IMR-90 (cell line): ENCODE measurements around the gene SYNC. TPM values are rescaled to one million over a fixed set of nuclear protein-coding genes. Genes with fewer than 3 reads are reported as not detected.

ENCODE experiments used
- ATAC-seq: fragments of 200-7000 bp; cut with Tn5 transposase; 2 replicates; pipeline ENCODE4 v1.9.1; 2020; ENCODE audit warnings: low read depth, mild to moderate bottlenecking, moderate library complexity
- BruUV-seq: library from RNA; stranded (reverse); fragments of 400-500 nt; replicated peaks from 2 replicates; lab custom pipeline; 2021; lab: Mats Ljungman, UMichigan
- CTCF ChIA-PET: fragments of 300-600 bp; formaldehyde crosslinking; extraction: SDS; loops from one replicate; lab custom pipeline; 2021; ENCODE audit warnings: antibody characterized with exemption; lab: Yijun Ruan, JAX
- POLR2A ChIA-PET: fragments of 300-600 bp; sonication (Branson Sonifier 250); formaldehyde crosslinking; loops from one replicate; lab custom pipeline; 2022; ENCODE audit warnings: antibody characterized with exemption; ENCODE audit not compliant: unreplicated experiment; lab: Charles Lee
- DNase-seq: peaks from one replicate; pipeline ENCODE4 v3.0.0; 2013
- H2AFZ ChIP-seq: replicated peaks from 2 replicates; pipeline ENCODE3; 2013; ENCODE audit warnings: low read length, mild to moderate bottlenecking; ENCODE audit not compliant: poor library complexity
- H2AK5ac ChIP-seq: 2 replicates; pipeline ENCODE4 v1.6.1; 2013; ENCODE audit warnings: low read depth, low read length, inconsistent platforms
- H2AK9ac ChIP-seq: replicated peaks from 2 replicates; pipeline ENCODE3; 2013; ENCODE audit warnings: mild to moderate bottlenecking, low read depth, low read length, moderate library complexity; ENCODE audit not compliant: poor library complexity
- H2BK120ac ChIP-seq: 2 replicates; pipeline ENCODE4 v1.6.1; 2013; ENCODE audit warnings: low read depth, low read length, inconsistent platforms
- H2BK15ac ChIP-seq: 3 replicates; pipeline ENCODE4 v1.6.1; 2013; ENCODE audit warnings: low read depth, low read length, inconsistent platforms
- H2BK20ac ChIP-seq: 2 replicates; pipeline ENCODE4 v1.6.1; 2013; ENCODE audit warnings: low read depth, mild to moderate bottlenecking, inconsistent platforms, low read length, moderate library complexity
- H2BK5ac ChIP-seq: 2 replicates; pipeline ENCODE4 v1.6.1; 2013; ENCODE audit warnings: mild to moderate bottlenecking, low read depth, low read length, inconsistent platforms; ENCODE audit not compliant: poor library complexity, severe bottlenecking
- H3K14ac ChIP-seq: replicated peaks from 2 replicates; pipeline ENCODE4 v1.6.1; 2013; ENCODE audit warnings: low read depth, low read length, inconsistent platforms
- H3K18ac ChIP-seq: 2 replicates; pipeline ENCODE4 v1.6.1; 2013; ENCODE audit warnings: low read depth, low read length, control low read depth
- H3K23ac ChIP-seq: 2 replicates; pipeline ENCODE4 v1.6.1; 2013; ENCODE audit warnings: low read depth, low read length, inconsistent platforms
- H3K27ac ChIP-seq: 2 replicates; pipeline ENCODE4 v1.5.1; 2013; ENCODE audit warnings: mild to moderate bottlenecking, control low read depth, low read length; ENCODE audit not compliant: insufficient read depth
- H3K27me3 ChIP-seq: 2 replicates; pipeline ENCODE4 v1.6.1; 2013; ENCODE audit warnings: low read length; ENCODE audit not compliant: control insufficient read depth, insufficient read depth
- H3K36me3 ChIP-seq: 2 replicates; pipeline ENCODE4 v1.6.1; 2013; ENCODE audit warnings: low read length, mixed read lengths; ENCODE audit not compliant: control insufficient read depth, insufficient read depth
- H3K4ac ChIP-seq: 2 replicates; pipeline ENCODE4 v1.6.1; 2013; ENCODE audit warnings: low read depth, low read length, inconsistent platforms
- H3K4me1 ChIP-seq: 2 replicates; pipeline ENCODE4 v1.6.1; 2013; ENCODE audit warnings: low read length, mixed read lengths; ENCODE audit not compliant: control insufficient read depth, insufficient read depth
- H3K4me2 ChIP-seq: 2 replicates; pipeline ENCODE4 v1.6.1; 2013; ENCODE audit warnings: low read depth, mild to moderate bottlenecking, control low read depth, low read length, moderate library complexity
- H3K4me3 ChIP-seq: 2 replicates; pipeline ENCODE4 v1.5.1; 2013; ENCODE audit warnings: low read depth, mild to moderate bottlenecking, control low read depth, low read length, moderate library complexity; ENCODE audit not compliant: insufficient read depth
- H3K56ac ChIP-seq: 2 replicates; pipeline ENCODE4 v1.6.1; 2013; ENCODE audit warnings: low read length, inconsistent platforms; ENCODE audit not compliant: insufficient read depth; ENCODE audit errors: extremely low read depth
- H3K79me1 ChIP-seq, 2 experiments: 2 replicates each; pipeline ENCODE4 v1.6.1; 2013; ENCODE audit warnings: low read length in 2 of 2, inconsistent platforms in 1 of 2, low read depth in 1 of 2
- H3K9ac ChIP-seq: 2 replicates; pipeline ENCODE4 v1.6.1; 2013; ENCODE audit warnings: low read depth, low read length, control low read depth
- H3K9me1 ChIP-seq: 2 replicates; pipeline ENCODE4 v1.6.1; 2013; ENCODE audit warnings: low read length, inconsistent platforms; ENCODE audit not compliant: insufficient read depth
- H3K9me3 ChIP-seq: 2 replicates; pipeline ENCODE4 v1.6.1; 2013; ENCODE audit warnings: low read length; ENCODE audit not compliant: control insufficient read depth, insufficient read depth
- H4K20me1 ChIP-seq: 2 replicates; pipeline ENCODE4 v1.6.1; 2013; ENCODE audit warnings: low read length, inconsistent platforms; ENCODE audit not compliant: insufficient read depth
- H4K5ac ChIP-seq: 2 replicates; pipeline ENCODE4 v1.6.1; 2013; ENCODE audit warnings: mild to moderate bottlenecking, low read depth, low read length, control low read depth
- H4K8ac ChIP-seq, 2 experiments: 2 replicates each; pipeline ENCODE4 v1.6.1; 2013; ENCODE audit warnings: low read depth in 2 of 2, low read length in 2 of 2, control low read depth in 1 of 2, inconsistent platforms in 1 of 2
- H4K91ac ChIP-seq: 2 replicates; pipeline ENCODE4 v1.6.1; 2013; ENCODE audit warnings: low read depth, low read length, inconsistent platforms; ENCODE audit not compliant: insufficient read depth
- BHLHE40 ChIP-seq: fragments of 150-350 bp; IDR thresholded peaks from 2 replicates; pipeline ENCODE4 v1.6.1; 2016; ENCODE audit warnings: mild to moderate bottlenecking, low read depth, low read length
- CEBPB ChIP-seq: IDR thresholded peaks from 2 replicates; pipeline ENCODE4 v1.6.1; 2012; ENCODE audit warnings: low read depth, low read length, improper control_type of control experiment
- CHD1 ChIP-seq: IDR thresholded peaks from 2 replicates; pipeline ENCODE4 v1.6.1; 2012; ENCODE audit warnings: low read depth, low read length, improper control_type of control experiment
- FOS ChIP-seq: fragments of 150-350 bp; IDR thresholded peaks from 2 replicates; pipeline ENCODE4 v1.6.1; 2016; ENCODE audit warnings: low read depth, low read length
- MAFK ChIP-seq: IDR thresholded peaks from 2 replicates; pipeline ENCODE4 v1.6.1; 2012; ENCODE audit warnings: low read depth, low read length, improper control_type of control experiment
- MAZ ChIP-seq: IDR thresholded peaks from 2 replicates; pipeline ENCODE4 v1.6.1; 2012; ENCODE audit warnings: low read depth, mild to moderate bottlenecking, low read length, improper control_type of control experiment, moderate library complexity, borderline replicate concordance
- MXI1 ChIP-seq: IDR thresholded peaks from 2 replicates; pipeline ENCODE4 v1.6.1; 2012; ENCODE audit warnings: low read depth, mild to moderate bottlenecking, low read length, moderate library complexity, borderline replicate concordance
- NFE2L2 ChIP-seq: fragments of 150-350 bp; IDR thresholded peaks from 2 replicates; pipeline ENCODE4 v1.6.1; 2016; ENCODE audit warnings: low read depth, mild to moderate bottlenecking, low read length
- POLR2A ChIP-seq: IDR thresholded peaks from 2 replicates; pipeline ENCODE4 v1.6.1; 2012; ENCODE audit warnings: mild to moderate bottlenecking, low read depth, low read length
- RAD21 ChIP-seq: IDR thresholded peaks from 2 replicates; pipeline ENCODE4 v1.6.1; 2012; ENCODE audit warnings: low read length, improper control_type of control experiment
- RCOR1 ChIP-seq: IDR thresholded peaks from 2 replicates; pipeline ENCODE4 v1.6.1; 2012; ENCODE audit warnings: mild to moderate bottlenecking, low read length, improper control_type of control experiment; ENCODE audit not compliant: insufficient replicate concordance
- RFX5 ChIP-seq: IDR thresholded peaks from 2 replicates; pipeline ENCODE4 v1.8.0; 2012; ENCODE audit warnings: low read depth, mild to moderate bottlenecking, low read length, moderate library complexity
- SMC3 ChIP-seq: fragments of 150-350 bp; IDR thresholded peaks from 2 replicates; pipeline ENCODE4 v1.6.1; 2016; ENCODE audit warnings: low read depth, mild to moderate bottlenecking, antibody characterized with exemption, low read length, moderate library complexity
- WGBS, 2 experiments: methylation state at CpG; one replicate each; pipeline versions ENCODE4 v1.1.5 to v1.1.7; 2013; ENCODE audit warnings: missing lambda C conversion rate in 2 of 2; ENCODE audit not compliant: insufficient read length in 1 of 2; ENCODE audit errors: extremely low coverage in 2 of 2; 5-methylcytosine and 5-hydroxymethylcytosine counted together
- dilution Hi-C: fragments of 300-500 bp; cut with HindIII; formaldehyde crosslinking; loops from one replicate; pipeline ENCODE4 v1.14.3; 2018; ENCODE audit warnings: low sequenced_read_pairs; ENCODE audit not compliant: unreplicated experiment
- in situ Hi-C: fragments of 300-500 bp; cut with MboI; formaldehyde crosslinking; loops from 3 replicates; pipeline ENCODE4 v1.14.3; 2019; ENCODE audit warnings: low sequenced_read_pairs, inconsistent platforms, mixed read lengths
- intact Hi-C: fragments of 100-400 bp; cut with micrococcal nuclease; formaldehyde crosslinking; loops from 2 replicates; pipeline ENCODE4 v1.10.0; 2022
- polyA plus RNA-seq, 3 experiments: library from polyadenylated mRNA; depleted of rRNA; stranded (reverse); fragments of >200 nt; gene quantifications; 2 replicates each; pipeline ENCODE4 v1.2.3, GENCODE V29; 2012; ENCODE audit warnings: low replicate concordance in 1 of 3
- total RNA-seq: library from RNA; depleted of rRNA; stranded (reverse); fragments of >200 nt; gene quantifications from 2 replicates; pipeline ENCODE4 v1.2.3, GENCODE V29; 2012
- TF ChIP-seq, protein P1 (sequence below): conservative IDR thresholded peaks from 2 replicates; pipeline ENCODE4 v1.5.1; 2012; ENCODE audit warnings: mild to moderate bottlenecking, low read depth, low read length, improper control_type of control experiment
- TF ChIP-seq, protein P2 (sequence below): fragments of 150-350 bp; IDR thresholded peaks from 2 replicates; pipeline ENCODE4 v1.6.1; 2016; ENCODE audit warnings: low read depth, mild to moderate bottlenecking, low read length, moderate library complexity, borderline replicate concordance
- TF ChIP-seq, protein P3 (sequence below): fragments of 150-350 bp; IDR thresholded peaks from 2 replicates; pipeline ENCODE4 v1.6.1; 2017; ENCODE audit warnings: mild to moderate bottlenecking, antibody characterized with exemption, low read length, low read depth

The SYNC gene
- total and polyA plus RNA-seq, 2 of the 4 experiments (the other 2 are of a cell fraction): 48.9 to 103 TPM

DNA sequence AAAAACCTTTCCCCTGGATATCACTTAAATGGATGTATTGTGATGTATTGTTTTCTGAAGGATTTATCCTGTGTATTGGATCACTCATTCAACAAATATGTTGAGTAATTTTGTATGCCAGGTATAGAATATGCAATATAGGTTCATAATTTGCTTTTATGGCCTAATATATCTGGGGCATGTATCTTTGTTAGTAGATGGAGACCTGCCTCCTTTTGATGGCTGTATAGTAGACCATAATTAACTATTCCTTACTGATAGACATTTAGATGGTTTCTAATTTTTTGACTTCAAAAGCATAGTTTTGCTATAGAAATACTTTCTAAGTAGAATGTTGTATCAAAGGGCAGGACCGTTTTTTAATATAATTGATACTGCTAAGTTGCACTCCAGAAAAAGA lies 43.0 kb downstream of the SYNC start:
- H2BK15ac ChIP-seq: no peak overlapping the region
- H3K4ac ChIP-seq: no peak overlapping the region
- no peak overlapping the region for H2BK20ac ChIP-seq
- TF ChIP-seq RCOR1: no peak
- TF ChIP-seq BHLHE40: no peak
- TF ChIP-seq MAFK: no peak
- TF ChIP-seq, protein P1, sequence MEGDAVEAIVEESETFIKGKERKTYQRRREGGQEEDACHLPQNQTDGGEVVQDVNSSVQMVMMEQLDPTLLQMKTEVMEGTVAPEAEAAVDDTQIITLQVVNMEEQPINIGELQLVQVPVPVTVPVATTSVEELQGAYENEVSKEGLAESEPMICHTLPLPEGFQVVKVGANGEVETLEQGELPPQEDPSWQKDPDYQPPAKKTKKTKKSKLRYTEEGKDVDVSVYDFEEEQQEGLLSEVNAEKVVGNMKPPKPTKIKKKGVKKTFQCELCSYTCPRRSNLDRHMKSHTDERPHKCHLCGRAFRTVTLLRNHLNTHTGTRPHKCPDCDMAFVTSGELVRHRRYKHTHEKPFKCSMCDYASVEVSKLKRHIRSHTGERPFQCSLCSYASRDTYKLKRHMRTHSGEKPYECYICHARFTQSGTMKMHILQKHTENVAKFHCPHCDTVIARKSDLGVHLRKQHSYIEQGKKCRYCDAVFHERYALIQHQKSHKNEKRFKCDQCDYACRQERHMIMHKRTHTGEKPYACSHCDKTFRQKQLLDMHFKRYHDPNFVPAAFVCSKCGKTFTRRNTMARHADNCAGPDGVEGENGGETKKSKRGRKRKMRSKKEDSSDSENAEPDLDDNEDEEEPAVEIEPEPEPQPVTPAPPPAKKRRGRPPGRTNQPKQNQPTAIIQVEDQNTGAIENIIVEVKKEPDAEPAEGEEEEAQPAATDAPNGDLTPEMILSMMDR: no peak
- TF ChIP-seq POLR2A: no peak
- TF ChIP-seq, protein P2, sequence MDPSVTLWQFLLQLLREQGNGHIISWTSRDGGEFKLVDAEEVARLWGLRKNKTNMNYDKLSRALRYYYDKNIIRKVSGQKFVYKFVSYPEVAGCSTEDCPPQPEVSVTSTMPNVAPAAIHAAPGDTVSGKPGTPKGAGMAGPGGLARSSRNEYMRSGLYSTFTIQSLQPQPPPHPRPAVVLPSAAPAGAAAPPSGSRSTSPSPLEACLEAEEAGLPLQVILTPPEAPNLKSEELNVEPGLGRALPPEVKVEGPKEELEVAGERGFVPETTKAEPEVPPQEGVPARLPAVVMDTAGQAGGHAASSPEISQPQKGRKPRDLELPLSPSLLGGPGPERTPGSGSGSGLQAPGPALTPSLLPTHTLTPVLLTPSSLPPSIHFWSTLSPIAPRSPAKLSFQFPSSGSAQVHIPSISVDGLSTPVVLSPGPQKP: no peak
- TF ChIP-seq MAZ: no peak
- no peak for TF ChIP-seq RFX5
- TF ChIP-seq CHD1: no peak
- no peak for TF ChIP-seq MXI1
- TF ChIP-seq NFE2L2: no peak
- TF ChIP-seq SMC3: no peak
- TF ChIP-seq RAD21: no peak
- TF ChIP-seq, protein P3, sequence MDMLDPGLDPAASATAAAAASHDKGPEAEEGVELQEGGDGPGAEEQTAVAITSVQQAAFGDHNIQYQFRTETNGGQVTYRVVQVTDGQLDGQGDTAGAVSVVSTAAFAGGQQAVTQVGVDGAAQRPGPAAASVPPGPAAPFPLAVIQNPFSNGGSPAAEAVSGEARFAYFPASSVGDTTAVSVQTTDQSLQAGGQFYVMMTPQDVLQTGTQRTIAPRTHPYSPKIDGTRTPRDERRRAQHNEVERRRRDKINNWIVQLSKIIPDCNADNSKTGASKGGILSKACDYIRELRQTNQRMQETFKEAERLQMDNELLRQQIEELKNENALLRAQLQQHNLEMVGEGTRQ: no peak
- no peak for TF ChIP-seq CEBPB
- TF ChIP-seq FOS: no peak
- no peak overlapping the region for H2BK5ac ChIP-seq
- H3K56ac ChIP-seq: no peak overlapping the region
- no peak overlapping the region for H3K23ac ChIP-seq
- no peak overlapping the region for H4K5ac ChIP-seq
- no TSS peak for BruUV-seq
- intact Hi-C loops (no loop called here), in situ Hi-C loops (no loop called here), dilution Hi-C loops (no loop called here)
- H2AK9ac ChIP-seq: no peak overlapping the region
- H3K4me2 ChIP-seq: no peak overlapping the region
- peaks cover 52% of the 10 kb centered on the region for H3K36me3 ChIP-seq
- H3K4me3 ChIP-seq: no peak overlapping the region
- H2BK120ac ChIP-seq: no peak overlapping the region
- peaks cover 21 to 39% of the 10 kb centered on the region in 2 experiments for H3K79me1 ChIP-seq
- no peak overlapping the region for H2AFZ ChIP-seq
- H3K14ac ChIP-seq: no peak overlapping the region
- no peak overlapping the region for H2AK5ac ChIP-seq
- no peaks in the 10 kb centered on the region for H3K9me3 ChIP-seq
- H3K27ac ChIP-seq: no peak overlapping the region
- POLR2A ChIA-PET: no interaction called here
- H4K20me1 ChIP-seq: peaks cover 4% of the 10 kb centered on the region; the same call in 1 of the 2 replicates
- DNase-seq (no peak), ATAC-seq (no peak)
- 100% methylated on average over 1 of the region's 1 CpG; no CpG with 5 or more reads in 1 of the 2 experiments for whole genome bisulfite sequencing, 2 experiments
- peaks cover 2% of the 10 kb centered on the region; the same call in 1 of the 2 replicates for H3K4me1 ChIP-seq
- no peak overlapping the region for H4K8ac ChIP-seq
- H3K27me3 ChIP-seq: no peaks in the 10 kb centered on the region
- no peak overlapping the region for H4K91ac ChIP-seq
- no peak overlapping the region for H3K9ac ChIP-seq
- H3K18ac ChIP-seq: no peak overlapping the region
- peaks cover 2% of the 10 kb centered on the region; the same call in 1 of the 2 replicates for H3K9me1 ChIP-seq
- CTCF ChIA-PET: interaction anchor here (0.9 kb wide), 1 partner anchor 14 kb away, joined by 4 read pairs; no protein-coding TSS in a partner anchor
